Fibroblast of skin of right biceps (primary cell): Measurements from ENCODE around the gene ILK.
A peak's percentile ranks its signal among the peaks of the same experiment; 100 is the strongest.

Experiments
- DNase-seq: peaks from one replicate; pipeline ENCODE4 v3.0.0-alpha.2; 2013

The ILK gene

GRCh38 chr11:6622261-6623171 lies 18.9 kb downstream of the ILK start:
- no peak for DNase-seq

GRCh38 chr11:6623391-6624363 lies 20.1 kb downstream of the ILK start:
- DNase-seq: no peak

GRCh38 chr11:6625156-6625831 lies 21.7 kb downstream of the ILK start:
- DNase-seq: no peak

- no peak for DNase-seq
Observed at GRCh38 chr11:6625832-6626420, 22.4 kb downstream of the ILK start.

GRCh38 chr11:6626971-6627761 lies 23.6 kb downstream of the ILK start:
- DNase-seq: no peak

- DNase-seq: no peak
Observed at GRCh38 chr11:6627762-6628241, 24.2 kb downstream of the ILK start.

GRCh38 chr11:6628526-6628925 lies 25.0 kb downstream of the ILK start:
- DNase-seq: no peak

- no peak for DNase-seq
Observed at GRCh38 chr11:6629573-6629891, 26.0 kb downstream of the ILK start.

- DNase-seq: no peak
Observed at GRCh38 chr11:6629892-6630631, 26.5 kb downstream of the ILK start.

- DNase-seq: no peak
Observed at GRCh38 chr11:6630632-6631291, 27.2 kb downstream of the ILK start.

GRCh38 chr11:6631361-6631890 lies 27.9 kb downstream of the ILK start:
- no peak for DNase-seq

GRCh38 chr11:6632116-6633073 lies 28.8 kb downstream of the ILK start:
- DNase-seq: no peak

- no peak for DNase-seq
Observed at GRCh38 chr11:6633422-6634408, 30.1 kb downstream of the ILK start.

GRCh38 chr11:6634534-6634933 lies 31.0 kb downstream of the ILK start:
- DNase-seq: no peak

GRCh38 chr11:6635082-6635932 lies 31.7 kb downstream of the ILK start:
- peak; percentile 33 for DNase-seq

- no peak for DNase-seq
Observed at GRCh38 chr11:6636480-6636879, 32.9 kb downstream of the ILK start.

GRCh38 chr11:6637871-6638270 lies 34.3 kb downstream of the ILK start:
- no peak for DNase-seq
